Measurements from ENCODE around the gene SLC23A2.

- TF ChIP-seq EZH2phosphoT487 (IDR thresholded peaks at IDR 0.05; ENCODE audit: borderline replicate concordance, low read length) (no peak), CTCF (IDR thresholded peaks at IDR 0.05; ENCODE audit: low read depth, low read length, poor library complexity, severe bottlenecking) (no peak)
These were observed 125.7 kb downstream of the SLC23A2 start for GRCh38 chr20:4875578-4876067.
